SK-N-MC (cell line): ENCODE measurements around the gene OTUD3.

Source experiments
- EZH2 ChIP-seq: fragments of 200-600 bp; sonication (generic); IDR thresholded peaks from one replicate; pipeline ENCODE4 v1.6.1; 2017; ENCODE audit warnings: antibody characterized with exemption
- POLR2AphosphoS5 ChIP-seq: IDR thresholded peaks from 2 replicates; pipeline ENCODE4 v1.6.1; 2012; ENCODE audit warnings: mild to moderate bottlenecking, low read depth, low read length, borderline replicate concordance

- no peak for TF ChIP-seq EZH2
- no peak for TF ChIP-seq POLR2AphosphoS5
Observed at GRCh38 chr1:19949016-19949415, 66.8 kb downstream of the OTUD3 start.
